Measurements from ENCODE around the gene SDHAF4.
"Not testable (repeated sequence)": the region's sequence is repeated elsewhere in the genome, so short reads cannot be mapped to it uniquely, and the experiment has no call there.

SDHAF4 gene

DNA sequence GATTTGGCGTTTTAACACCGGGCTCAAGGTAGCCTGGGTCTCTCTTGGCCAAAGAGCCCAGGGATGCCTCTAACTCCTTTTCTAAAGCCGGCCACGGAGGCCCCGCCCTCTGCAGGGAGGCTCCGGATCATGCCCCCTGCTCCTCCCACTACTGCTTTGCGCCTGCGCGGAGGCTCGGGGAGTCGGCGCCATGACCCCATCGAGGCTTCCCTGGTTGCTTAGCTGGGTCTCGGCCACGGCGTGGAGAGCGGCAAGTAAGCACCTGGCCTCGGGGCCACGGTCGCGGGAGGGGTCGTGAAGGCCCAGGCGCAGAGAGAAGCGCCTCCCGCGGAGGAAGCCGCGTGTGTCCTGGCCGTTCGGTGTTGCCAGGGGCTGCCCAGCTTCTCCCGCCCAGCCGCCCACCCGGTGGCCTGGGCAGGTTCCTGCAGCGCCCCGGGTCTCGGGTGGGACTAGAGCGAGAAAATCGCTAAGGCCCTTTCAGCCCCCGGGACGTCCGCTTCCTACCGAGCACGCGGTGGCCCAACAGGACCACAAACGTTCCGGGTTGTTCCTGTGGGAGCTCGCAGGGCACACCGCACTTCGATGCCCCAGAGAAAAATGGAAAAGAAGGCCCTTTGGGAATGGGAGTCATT, at the start of gene SDHAF4:
Gene SDHAF4, plus strand, starts transcription at position 180 of the 632 bp plus-strand sequence. Its CDS starts 11 bp downstream, at position 191.
- DNase-seq (ENCODE audit: low spot score): peak; percentile 99

- DNase-seq (ENCODE audit: low spot score): no peak
Observed at GRCh38 chr6:70518723-70519122, 48.0 kb upstream of the SDHAF4 start.

- DNase-seq (ENCODE audit: low spot score): peak; percentile 9
Observed at GRCh38 chr6:70520575-70520974, 46.2 kb upstream of the SDHAF4 start.

DNA sequence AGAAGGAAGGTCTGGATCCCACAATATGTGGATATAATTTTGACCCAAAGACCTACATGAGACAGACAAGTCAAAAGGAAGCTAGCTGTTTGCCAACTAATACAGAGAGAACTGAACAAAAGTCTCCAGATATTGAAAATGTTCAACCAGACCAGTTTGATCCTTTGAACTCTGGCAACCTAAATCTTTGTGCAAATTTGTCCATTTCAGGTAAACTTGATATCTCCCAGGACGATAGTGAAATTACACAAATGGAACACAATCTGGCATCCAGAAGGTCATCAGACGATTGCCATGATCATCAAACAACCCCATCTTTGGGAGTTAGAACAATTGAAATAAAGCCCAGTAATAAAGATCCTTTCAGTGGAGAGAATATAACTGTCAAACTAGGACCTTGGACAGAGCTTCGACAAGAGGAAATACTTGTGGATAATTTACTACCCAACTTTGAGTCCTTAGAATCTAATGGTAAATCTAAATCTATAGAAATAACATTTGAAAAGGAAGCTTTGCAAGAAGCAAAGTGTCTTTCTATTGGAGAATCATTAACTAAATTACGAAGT, 41.9 kb upstream of the SDHAF4 start:
- no peak for DNase-seq (ENCODE audit: low spot score)

GRCh38 chr6:70527071-70527737, 39.5 kb upstream of the SDHAF4 start:
- no peak for DNase-seq (ENCODE audit: low spot score)

GRCh38 chr6:70530023-70530422, 36.7 kb upstream of the SDHAF4 start:
- DNase-seq (ENCODE audit: low spot score): no peak

DNA sequence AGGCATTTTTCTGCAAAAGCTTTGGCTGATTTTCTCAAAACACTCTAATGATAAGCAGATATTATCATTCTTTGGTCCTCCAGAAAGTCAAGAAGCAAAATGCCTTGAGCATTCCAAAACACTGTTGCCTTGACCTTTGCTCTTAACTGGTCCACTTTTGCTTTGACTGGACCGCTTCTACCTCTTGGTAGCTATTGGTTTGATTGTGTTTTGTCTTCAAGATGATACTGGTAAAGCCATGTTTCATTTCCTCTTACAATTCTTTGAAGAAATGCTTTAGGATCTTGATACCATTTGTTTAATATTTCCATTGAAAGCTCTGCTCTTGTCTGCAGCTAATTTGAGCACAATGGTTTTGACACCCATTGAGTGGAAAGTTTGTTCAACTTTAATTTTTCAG, 35.6 kb upstream of the SDHAF4 start:
- DNase-seq (ENCODE audit: low spot score): no peak

DNA sequence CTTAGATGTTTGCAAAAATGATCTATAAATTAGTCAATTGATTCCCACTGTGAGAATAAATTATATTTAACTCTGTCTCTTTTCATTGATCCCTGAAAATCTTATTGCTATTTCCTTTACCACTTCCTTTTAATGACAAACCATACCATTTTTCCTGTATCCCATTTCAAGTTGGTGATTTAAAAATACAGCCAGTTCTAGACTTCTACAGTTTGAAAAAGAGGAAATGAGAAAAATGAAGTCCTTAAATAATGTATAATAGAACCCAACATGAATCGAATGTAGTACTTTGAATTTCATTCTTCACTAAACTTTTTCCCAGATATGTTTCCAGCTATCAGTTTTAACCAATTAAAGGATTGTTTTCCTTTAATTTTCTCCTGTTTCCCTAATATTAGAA, 29.5 kb upstream of the SDHAF4 start:
- no peak for DNase-seq (ENCODE audit: low spot score)

GRCh38 chr6:70538376-70538775, 28.4 kb upstream of the SDHAF4 start:
- no peak for DNase-seq (ENCODE audit: low spot score)

DNA sequence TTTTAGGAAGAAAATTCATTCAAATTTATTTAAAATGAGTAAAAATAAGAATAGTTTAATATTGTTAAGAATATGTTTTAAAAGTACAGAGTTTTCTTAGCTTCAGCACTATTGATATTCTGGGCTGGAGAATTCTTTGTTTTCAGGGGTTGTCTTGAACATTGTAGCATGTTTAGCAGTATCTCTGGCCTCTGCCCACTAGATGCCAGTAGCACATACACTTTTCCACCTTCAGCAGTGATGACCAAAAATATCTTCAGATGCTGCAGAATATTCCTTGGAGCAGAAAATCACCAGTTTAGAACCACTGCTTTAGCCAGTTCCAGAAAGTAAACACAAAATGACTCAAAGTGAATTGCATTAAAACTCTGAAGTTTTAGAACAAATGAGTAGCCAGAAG, 19.4 kb upstream of the SDHAF4 start:
- DNase-seq (ENCODE audit: low spot score): no peak

DNA sequence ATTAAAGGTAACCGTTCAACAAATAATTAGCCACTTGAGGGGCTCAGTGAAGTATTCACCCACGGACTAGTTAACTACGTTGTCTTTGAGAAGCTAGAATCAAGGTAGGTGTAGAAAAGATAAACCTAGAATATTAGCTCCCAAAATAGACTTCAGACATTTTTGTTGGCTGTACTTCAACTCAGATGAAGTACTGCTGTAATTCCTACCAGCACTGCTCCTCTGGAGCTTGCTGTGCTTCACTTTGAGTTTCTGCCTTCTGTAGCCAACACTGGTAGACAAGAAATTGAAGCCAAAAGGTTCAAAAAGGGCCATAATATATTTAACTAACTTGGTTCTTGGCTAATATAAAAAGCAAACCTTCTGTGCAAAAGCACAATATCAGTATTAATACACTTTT, 18.8 kb upstream of the SDHAF4 start:
- no peak for DNase-seq (ENCODE audit: low spot score)

DNA sequence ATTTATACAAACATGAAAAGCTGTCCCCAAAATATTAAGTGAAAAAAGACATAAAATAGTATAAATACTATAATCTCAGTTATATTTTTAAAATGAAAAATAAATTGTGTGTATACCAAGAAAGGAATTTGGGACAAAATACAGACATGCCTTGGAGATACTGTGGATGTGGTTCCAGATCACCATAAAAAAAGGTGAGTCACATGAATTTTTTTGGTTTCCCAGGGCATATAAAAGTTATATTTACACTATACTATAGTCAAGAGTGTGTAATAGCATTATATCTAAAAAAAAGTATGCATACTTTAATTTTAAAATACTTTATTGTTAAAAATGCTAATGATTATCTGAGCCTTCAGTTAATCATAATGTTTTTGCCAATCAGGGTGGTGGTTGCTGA, 17.4 kb upstream of the SDHAF4 start:
- DNase-seq (ENCODE audit: low spot score): no peak

GRCh38 chr6:70551566-70551965, 15.2 kb upstream of the SDHAF4 start:
- no peak for DNase-seq (ENCODE audit: low spot score)

GRCh38 chr6:70552286-70552940, 14.3 kb upstream of the SDHAF4 start:
- DNase-seq (ENCODE audit: low spot score): not testable (repeated sequence)

- DNase-seq (ENCODE audit: low spot score): no peak
Observed at GRCh38 chr6:70552974-70553373, 13.8 kb upstream of the SDHAF4 start.

DNA sequence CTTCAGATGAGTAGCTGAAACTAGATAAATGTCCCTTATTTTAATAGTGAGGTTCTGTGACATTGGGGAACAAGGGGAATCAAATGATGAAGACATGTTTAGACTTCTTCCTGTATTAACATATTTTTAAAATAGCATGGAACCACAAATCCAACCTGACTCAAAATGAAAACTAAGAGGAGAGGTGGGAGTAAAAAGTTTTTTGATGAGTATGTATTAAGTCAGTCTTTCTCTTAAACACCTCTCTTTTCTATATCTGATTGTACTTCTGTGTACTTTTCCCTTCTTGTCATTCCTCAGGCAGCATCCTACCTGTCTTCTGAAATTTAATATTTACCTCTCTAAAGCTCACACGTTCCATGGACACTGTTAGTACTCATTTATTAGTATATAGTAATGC, 8.7 kb upstream of the SDHAF4 start:
- DNase-seq (ENCODE audit: low spot score): no peak

DNA sequence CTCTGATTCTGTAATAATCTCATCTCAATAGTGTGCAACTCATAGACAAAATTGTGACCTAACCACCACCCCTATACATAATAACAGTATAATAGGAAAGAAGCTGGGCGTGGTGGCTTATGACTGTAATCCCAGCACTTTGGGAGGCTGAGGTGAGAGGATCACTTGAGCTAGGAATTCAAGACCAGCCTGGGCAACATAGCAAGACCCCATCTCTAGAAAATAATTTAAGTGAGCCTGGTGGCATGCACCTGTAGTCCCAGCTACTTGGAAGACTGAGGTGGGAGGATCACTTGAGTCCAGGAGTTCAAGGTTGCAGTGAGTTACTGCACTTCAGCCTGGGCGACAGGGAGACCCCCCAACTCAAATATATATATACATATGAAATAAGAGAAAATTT, 4.3 kb upstream of the SDHAF4 start:
- not testable (repeated sequence) for DNase-seq (ENCODE audit: low spot score)

- DNase-seq (ENCODE audit: low spot score): no peak
Observed at GRCh38 chr6:70563530-70563929, 3.2 kb upstream of the SDHAF4 start.

DNA sequence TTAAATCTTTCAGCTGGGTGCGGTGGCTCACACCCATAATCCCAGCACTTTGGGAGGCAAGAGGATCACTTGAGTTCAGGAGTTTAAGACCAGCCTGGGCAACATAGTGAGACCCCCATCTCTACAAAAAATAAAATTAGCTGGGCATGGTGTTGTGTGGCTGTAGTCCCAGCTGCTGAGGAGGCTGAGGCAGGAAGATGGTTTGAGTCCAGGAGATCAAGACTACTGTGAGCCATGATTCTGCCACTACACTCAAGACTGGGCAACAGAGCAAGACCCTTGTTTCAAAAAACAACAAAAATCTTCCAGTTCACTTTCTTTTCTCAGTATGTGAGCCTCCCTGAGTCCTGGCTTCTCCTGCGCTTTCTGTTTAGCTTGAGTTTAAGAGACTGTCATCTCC, 7.9 kb downstream of the SDHAF4 start:
- no peak for DNase-seq (ENCODE audit: low spot score)

DNA sequence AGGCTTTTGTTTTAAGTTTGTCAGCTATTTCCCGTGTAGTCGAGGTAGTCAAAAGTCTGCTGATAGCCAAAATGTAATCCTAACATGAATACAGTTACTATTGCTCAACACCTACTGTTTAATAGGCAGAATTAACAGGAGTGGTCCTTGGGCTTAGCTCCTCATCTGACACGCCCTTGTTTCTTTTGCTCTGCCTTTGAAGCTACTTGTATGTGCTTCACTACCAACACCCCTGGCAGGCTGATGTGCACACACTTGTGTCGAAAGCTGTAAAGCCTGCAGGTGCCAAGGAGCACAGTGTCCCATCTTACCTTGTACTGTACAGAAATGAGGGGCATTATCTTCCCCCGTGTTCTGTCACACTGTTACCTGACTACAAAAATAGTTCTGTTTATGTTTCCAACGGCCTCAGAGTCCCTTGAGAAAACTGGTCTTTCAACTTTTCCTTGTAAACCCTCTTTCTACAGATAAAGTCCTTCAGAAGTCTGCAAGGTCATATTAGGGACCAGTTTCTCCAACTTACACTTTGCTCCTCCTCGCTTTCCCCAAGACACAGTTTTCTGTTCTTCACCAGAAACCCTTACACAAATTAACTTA, 9.3 kb downstream of the SDHAF4 start:
- DNase-seq (ENCODE audit: low spot score): no peak

- DNase-seq (ENCODE audit: low spot score): no peak
Observed at GRCh38 chr6:70586114-70586513, 19.4 kb downstream of the SDHAF4 start.

DNA sequence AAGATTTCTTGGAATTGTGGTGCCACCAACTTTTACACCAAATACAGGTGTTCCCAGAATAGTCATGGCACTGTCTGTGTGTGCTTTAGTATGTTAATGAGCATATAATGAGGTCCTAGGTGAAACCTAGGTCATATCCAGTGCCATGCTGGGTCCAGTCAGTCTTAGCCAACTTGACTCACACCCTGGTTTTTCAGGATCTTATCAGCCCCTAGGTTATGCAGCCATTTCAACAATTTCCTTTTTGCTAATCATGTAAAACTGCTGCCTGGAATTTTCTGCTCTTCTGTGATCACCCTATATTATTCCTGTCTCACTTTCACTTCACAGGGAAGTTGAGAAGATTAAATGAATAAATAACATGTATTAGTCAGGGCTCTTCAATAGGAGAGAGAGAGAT, 23.7 kb downstream of the SDHAF4 start:
- no peak for DNase-seq (ENCODE audit: low spot score)
